ENCODE measurements around the gene SHBG. TPM values are rescaled to one million over a fixed set of nuclear protein-coding genes. Genes with fewer than 3 reads are reported as not detected.
"Not testable (repeated sequence)": the region's sequence is repeated elsewhere in the genome, so short reads cannot be mapped to it uniquely, and the experiment has no call there.

The SHBG gene
- total RNA-seq = 0.53 TPM

DNA sequence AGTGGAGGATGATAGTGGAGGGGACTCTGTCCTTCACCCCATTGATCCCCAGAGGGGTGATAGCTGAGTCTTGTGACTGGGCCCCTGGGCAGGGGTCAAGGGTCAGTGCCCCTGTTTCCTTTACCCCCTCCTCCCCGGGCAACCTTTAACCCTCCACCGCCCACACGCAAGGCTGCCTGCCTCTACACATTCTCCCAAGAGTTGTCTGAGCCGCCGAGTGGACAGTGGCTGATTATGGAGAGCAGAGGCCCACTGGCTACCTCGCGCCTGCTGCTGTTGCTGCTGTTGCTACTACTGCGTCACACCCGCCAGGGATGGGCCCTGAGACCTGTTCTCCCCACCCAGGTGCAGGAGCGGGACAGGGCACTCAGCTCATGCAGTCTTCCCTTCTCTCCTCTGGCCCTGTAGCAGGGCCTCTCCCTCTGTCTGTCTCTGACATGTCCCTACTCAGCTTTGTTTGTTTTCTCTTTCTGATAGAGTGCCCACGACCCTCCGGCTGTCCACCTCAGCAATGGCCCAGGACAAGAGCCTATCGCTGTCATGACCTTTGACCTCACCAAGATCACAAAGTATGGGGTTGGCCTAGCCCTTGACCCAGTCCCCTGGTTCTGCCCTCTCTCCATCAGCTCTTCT, at the start of gene SHBG:
Gene SHBG (plus strand): TSS at position 197 of the 633 bp plus-strand sequence. CDS start 38 bp downstream, at position 235.
- ATAC-seq (no peak), DNase-seq (ENCODE audit: low spot score) (no peak)
- intact Hi-C loops (cut with DNase I) = loop anchor here (10.0 kb wide), 1 partner anchor 55 kb away; the partner anchor contains the start of genes TP53 and WRAP53

DNA sequence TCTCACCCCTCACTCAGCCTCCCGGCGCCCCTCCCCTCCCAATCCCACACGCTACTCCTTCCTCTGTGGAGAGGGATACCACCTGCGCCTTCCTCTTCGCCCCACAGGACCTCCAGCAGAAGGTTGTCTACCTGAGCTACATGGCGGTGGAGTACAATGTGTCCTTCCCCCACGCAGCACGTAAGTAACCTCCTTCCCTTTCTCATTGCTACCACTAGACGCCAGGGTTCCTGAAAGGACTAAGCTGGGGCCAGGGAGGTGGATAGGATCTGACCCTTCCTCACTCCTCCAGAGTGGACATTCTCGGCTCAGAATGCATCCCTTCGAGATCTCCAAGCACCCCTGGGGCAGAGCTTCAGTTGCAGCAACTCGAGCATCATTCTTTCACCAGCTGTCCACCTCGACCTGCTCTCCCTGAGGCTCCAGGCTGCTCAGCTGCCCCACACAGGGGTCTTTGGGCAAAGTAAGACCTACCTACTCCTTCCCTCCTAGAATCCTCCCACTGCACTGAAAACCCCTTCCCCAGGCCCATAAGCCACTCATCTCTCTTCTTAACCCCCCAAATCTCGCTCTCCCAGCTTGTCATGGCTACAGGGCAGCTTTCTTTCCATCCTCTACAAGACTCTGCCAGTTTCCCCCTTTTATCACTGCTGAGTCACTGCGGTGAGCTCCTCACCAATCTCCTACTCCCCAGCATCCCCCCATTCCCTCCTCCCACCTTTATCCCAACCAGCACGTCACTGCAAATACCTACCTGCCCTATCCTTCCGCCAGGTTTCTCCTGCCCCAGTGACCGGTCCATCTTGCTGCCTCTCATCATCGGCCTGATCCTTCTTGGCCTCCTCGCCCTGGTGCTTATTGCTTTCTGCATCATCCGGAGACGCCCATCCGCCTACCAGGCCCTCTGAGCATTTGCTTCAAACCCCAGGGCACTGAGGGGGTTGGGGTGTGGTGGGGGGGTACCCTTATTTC, 49.0 kb upstream of the SHBG start:
- intact Hi-C loops (cut with DNase I) = no loop called here
- no peak for ATAC-seq
- DNase-seq (ENCODE audit: low spot score) = no peak

GRCh38 chr17:7582396-7583252, 47.3 kb upstream of the SHBG start:
- intact Hi-C loops (cut with DNase I) = no loop called here
- ATAC-seq (no peak), DNase-seq (ENCODE audit: low spot score) (peak; percentile 80)

GRCh38 chr17:7583253-7584109, 46.5 kb upstream of the SHBG start, which contains the start of gene MPDU1:
TSS of gene MPDU1 (plus strand) at chr17:7583852. CDS start at chr17:7583863, 11 bp downstream.
- DNase-seq (ENCODE audit: low spot score) (peak; percentile 98), ATAC-seq (peak; percentile 91)
- intact Hi-C loops (cut with DNase I) = no loop called here

GRCh38 chr17:7586673-7587419, 43.1 kb upstream of the SHBG start:
- intact Hi-C loops (cut with DNase I) = no loop called here
- no peak for ATAC-seq
- no peak for DNase-seq (ENCODE audit: low spot score)

- no peak for DNase-seq (ENCODE audit: low spot score)
- no peak for ATAC-seq
- intact Hi-C loops (cut with DNase I) = no loop called here
Observed at GRCh38 chr17:7587420-7588151, 42.3 kb upstream of the SHBG start.

- peak; percentile 31 for ATAC-seq
- DNase-seq (ENCODE audit: low spot score) = no peak
Observed at GRCh38 chr17:7588553-7589203, 41.3 kb upstream of the SHBG start.

DNA sequence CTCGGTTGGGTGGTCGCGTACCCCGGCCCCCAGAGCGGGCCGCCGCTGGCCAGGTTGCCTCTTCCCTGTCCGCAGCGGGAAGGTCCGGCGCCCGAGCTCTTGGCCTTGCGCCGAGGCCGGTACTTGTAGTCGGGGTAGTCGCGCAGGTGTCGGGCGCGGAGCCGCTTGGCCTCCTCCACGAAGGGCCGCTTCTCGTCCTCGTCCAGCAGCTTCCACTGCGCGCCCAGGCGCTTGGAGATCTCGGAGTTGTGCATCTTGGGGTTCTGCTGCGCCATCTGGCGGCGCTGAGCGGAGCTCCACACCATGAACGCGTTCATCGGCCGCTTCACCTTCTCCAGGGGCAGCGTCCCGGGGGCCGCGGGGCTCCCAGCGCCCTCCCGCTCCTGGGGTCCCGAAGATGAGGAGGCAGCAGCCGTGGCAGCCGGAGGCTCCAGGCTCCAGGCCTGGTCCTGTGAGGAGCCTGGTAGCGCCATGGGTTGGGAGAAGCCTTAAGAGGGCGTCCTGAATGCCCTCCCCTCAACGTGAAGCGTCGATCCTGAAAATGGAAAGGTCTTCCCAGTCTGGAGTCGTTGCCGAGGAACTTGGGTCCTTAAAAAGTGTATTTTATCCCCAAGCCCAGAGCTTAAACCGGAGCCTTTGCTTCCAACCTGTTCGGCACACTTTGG, 40.6 kb upstream of the SHBG start:
- DNase-seq (ENCODE audit: low spot score) = peak; percentile 92
- intact Hi-C loops (cut with DNase I) = no loop called here
- peak; percentile 92 for ATAC-seq

More at GRCh38 chr17:7588553-7589203, 41.3 kb upstream of the SHBG start:
- intact Hi-C loops (cut with DNase I) = no loop called here

- intact Hi-C loops (cut with DNase I) = no loop called here
- ATAC-seq = peak; percentile 6
- DNase-seq (ENCODE audit: low spot score) = no peak
Observed at GRCh38 chr17:7589891-7590691, 39.8 kb upstream of the SHBG start, which contains the start of gene SOX15. TSS of gene SOX15 (minus strand) at chr17:7590094. CDS start at chr17:7589676, 418 bp downstream.

GRCh38 chr17:7590743-7591142, 39.2 kb upstream of the SHBG start:
- DNase-seq (ENCODE audit: low spot score) (no peak), ATAC-seq (no peak)
- intact Hi-C loops (cut with DNase I) = no loop called here

GRCh38 chr17:7591596-7591995, 38.3 kb upstream of the SHBG start:
- ATAC-seq (no peak), DNase-seq (ENCODE audit: low spot score) (no peak)
- intact Hi-C loops (cut with DNase I) = no loop called here

DNA sequence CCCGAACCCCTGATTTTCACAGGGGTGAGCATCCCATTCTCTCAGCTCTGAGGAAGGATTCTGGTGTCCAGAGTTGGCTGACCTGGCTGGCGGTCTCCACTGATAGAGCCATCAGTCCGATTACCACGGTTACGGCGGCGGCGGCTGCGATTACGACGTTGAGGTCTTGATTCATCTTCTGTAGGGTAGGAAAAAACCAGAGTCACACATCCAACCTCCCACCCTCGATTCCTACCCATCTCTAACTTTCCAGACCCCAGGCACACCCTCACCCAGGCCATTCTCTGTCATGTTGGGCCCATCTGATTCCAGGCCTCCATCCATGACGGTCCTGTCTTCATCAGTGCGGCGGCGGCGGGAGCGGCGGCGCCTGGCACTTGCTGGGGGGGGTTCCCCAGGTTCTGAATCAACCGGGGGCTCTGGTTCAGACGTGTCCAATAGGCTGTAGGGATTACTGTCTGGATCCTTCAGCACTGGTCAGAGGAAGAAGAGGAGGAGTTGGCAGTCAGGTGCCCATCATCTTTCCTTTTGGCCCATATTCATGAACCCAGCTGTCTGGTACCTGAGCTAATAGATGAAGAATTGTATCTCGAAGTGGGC, 37.4 kb upstream of the SHBG start:
- ATAC-seq (no peak), DNase-seq (ENCODE audit: low spot score) (no peak)
- intact Hi-C loops (cut with DNase I) = no loop called here

DNA sequence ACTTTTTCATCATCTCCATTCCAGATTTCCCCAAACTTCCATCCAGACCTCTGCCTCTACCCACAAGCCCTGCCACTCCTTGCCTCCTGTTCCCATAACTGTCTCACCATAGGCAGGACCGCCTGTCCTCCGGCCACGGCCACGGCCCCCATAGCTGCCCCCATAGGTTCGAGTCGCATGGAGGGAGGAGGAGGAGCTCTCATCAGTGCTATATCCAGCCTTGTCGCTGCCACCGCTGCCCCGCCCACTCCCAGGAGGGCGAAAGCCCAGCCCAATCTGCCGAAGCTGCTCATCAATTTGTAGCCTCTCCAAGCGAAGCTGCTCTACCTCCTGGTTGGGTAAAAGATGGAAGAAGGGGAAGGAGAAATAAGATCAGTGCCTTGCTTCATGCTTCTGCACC, 36.6 kb upstream of the SHBG start:
- intact Hi-C loops (cut with DNase I) = no loop called here
- no peak for DNase-seq (ENCODE audit: low spot score)
- no peak for ATAC-seq

- DNase-seq (ENCODE audit: low spot score); ATAC-seq; intact Hi-C loops (cut with DNase I): not testable (repeated sequence)
Observed at GRCh38 chr17:7597561-7597960, 32.4 kb upstream of the SHBG start.

GRCh38 chr17:7606280-7606679, 23.7 kb upstream of the SHBG start:
- DNase-seq (ENCODE audit: low spot score) (no peak), ATAC-seq (no peak)
- intact Hi-C loops (cut with DNase I) = no loop called here
